ENCODE data around the gene ATOH8. TPM values are rescaled to one million over a fixed set of nuclear protein-coding genes. Genes with fewer than 3 reads are reported as not detected.

Gene ATOH8
- total and polyA plus RNA-seq, 4 donors: 38.6 to 63.3 (median 50.5) TPM

GRCh38 chr2:85807756-85808155, 54.0 kb downstream of the ATOH8 start:
- Histone ChIP-seq H3K9me3 (ENCODE audit: control insufficient read depth in 4 of 4, insufficient read depth in 3 of 4, low read length in 3 of 4) (no peaks in the 10 kb centered on the region), H3K4me1 (ENCODE audit: control insufficient read depth in 5 of 5, insufficient read depth in 5 of 5, low read length in 5 of 5) (peaks cover 0 to 27% (median 6%) of the 10 kb centered on the region in 5 donors), H3K4me3 (no peak overlapping the region), H3K9ac (ENCODE audit: insufficient read depth in 1 of 2, low read length in 2 of 2) (no peak overlapping the region), H3K36me3 (ENCODE audit: control insufficient read depth in 4 of 4, insufficient read depth in 4 of 4, low read length in 4 of 4) (no peaks in the 10 kb centered on the region), H3K27ac (ENCODE audit: low read depth in 1 of 2, low read length in 1 of 2) (no peak overlapping the region), H3K27me3 (ENCODE audit: control insufficient read depth in 3 of 3, insufficient read depth in 3 of 3, low read length in 2 of 3) (no peaks in the 10 kb centered on the region)
- no peak for DNase-seq
- no peak for TF ChIP-seq CTCF (IDR thresholded peaks at IDR 0.05; ENCODE audit: control extremely low read depth, extremely low read depth)
- 95 to 96% methylated on average over 3 of the region's 3 CpGs for WGBS, 2 donors
- no peak for ATAC-seq (ENCODE audit: insufficient read depth, low FRiP score)

- peaks cover 0 to 30% (median 4%) of the 10 kb centered on the region in 5 donors for H3K4me1 ChIP-seq (ENCODE audit: control insufficient read depth in 5 of 5, insufficient read depth in 5 of 5, low read length in 5 of 5)
- no peak overlapping the region for H3K9ac ChIP-seq (ENCODE audit: insufficient read depth in 1 of 2, low read length in 2 of 2)
- no peak for TF ChIP-seq CTCF (IDR thresholded peaks at IDR 0.05; ENCODE audit: control extremely low read depth, extremely low read depth)
- H3K27ac ChIP-seq (ENCODE audit: low read depth in 1 of 2, low read length in 1 of 2): peak overlapping the region in 1 of 2 donors; percentile 64
- H3K4me3 ChIP-seq: no peak overlapping the region
- H3K9me3 ChIP-seq (ENCODE audit: control insufficient read depth in 4 of 4, insufficient read depth in 3 of 4, low read length in 3 of 4): no peaks in the 10 kb centered on the region
- WGBS, 2 donors: 79 to 87% methylated on average over 15 to 16 of the region's 16 CpGs
- ATAC-seq (ENCODE audit: insufficient read depth, low FRiP score) (no peak), DNase-seq (no peak)
- H3K27me3 ChIP-seq (ENCODE audit: control insufficient read depth in 3 of 3, insufficient read depth in 3 of 3, low read length in 2 of 3): no peaks in the 10 kb centered on the region
- no peaks in the 10 kb centered on the region for H3K36me3 ChIP-seq (ENCODE audit: control insufficient read depth in 4 of 4, insufficient read depth in 4 of 4, low read length in 4 of 4)
Measured at GRCh38 chr2:85810371-85811179, 56.8 kb downstream of the ATOH8 start.

GRCh38 chr2:85811180-85812093, 57.6 kb downstream of the ATOH8 start:
- TF ChIP-seq CTCF (IDR thresholded peaks at IDR 0.05; ENCODE audit: control extremely low read depth, extremely low read depth): no peak
- DNase-seq (peak; percentile 49 to 85 (median 69)), ATAC-seq (ENCODE audit: insufficient read depth, low FRiP score) (no peak)
- H3K9ac ChIP-seq (ENCODE audit: insufficient read depth in 1 of 2, low read length in 2 of 2): no peak overlapping the region
- peak overlapping the region in 1 of 2 donors; percentile 77 for H3K27ac ChIP-seq (ENCODE audit: low read depth in 1 of 2, low read length in 1 of 2)
- H3K36me3 ChIP-seq (ENCODE audit: control insufficient read depth in 4 of 4, insufficient read depth in 4 of 4, low read length in 4 of 4): no peaks in the 10 kb centered on the region
- H3K9me3 ChIP-seq (ENCODE audit: control insufficient read depth in 4 of 4, insufficient read depth in 3 of 4, low read length in 3 of 4): no peaks in the 10 kb centered on the region
- peaks cover 0 to 30% (median 4%) of the 10 kb centered on the region in 5 donors for H3K4me1 ChIP-seq (ENCODE audit: control insufficient read depth in 5 of 5, insufficient read depth in 5 of 5, low read length in 5 of 5)
- WGBS, 2 donors: 27 to 51% methylated on average over 34 to 41 of the region's 41 CpGs
- no peak overlapping the region for H3K4me3 ChIP-seq
- H3K27me3 ChIP-seq (ENCODE audit: control insufficient read depth in 3 of 3, insufficient read depth in 3 of 3, low read length in 2 of 3): no peaks in the 10 kb centered on the region

Data from lung (tissue), 12 donors.